DND-41 (cell line): ENCODE data around the gene FMN1.

Experiments used
- CTCF ChIP-seq: IDR thresholded peaks from 2 replicates; pipeline ENCODE4 v1.5.1; 2012; ENCODE audit warnings: borderline replicate concordance, low read length, moderate library complexity, mild to moderate bottlenecking; ENCODE audit not compliant: poor library complexity, severe bottlenecking; ENCODE audit errors: extremely low read depth
- EZH2 ChIP-seq: IDR thresholded peaks from 3 replicates; pipeline ENCODE4 v1.6.1; 2012; ENCODE audit warnings: borderline replicate concordance, low read depth, mild to moderate bottlenecking, moderate library complexity, low read length, inconsistent platforms; ENCODE audit not compliant: severe bottlenecking

DNA sequence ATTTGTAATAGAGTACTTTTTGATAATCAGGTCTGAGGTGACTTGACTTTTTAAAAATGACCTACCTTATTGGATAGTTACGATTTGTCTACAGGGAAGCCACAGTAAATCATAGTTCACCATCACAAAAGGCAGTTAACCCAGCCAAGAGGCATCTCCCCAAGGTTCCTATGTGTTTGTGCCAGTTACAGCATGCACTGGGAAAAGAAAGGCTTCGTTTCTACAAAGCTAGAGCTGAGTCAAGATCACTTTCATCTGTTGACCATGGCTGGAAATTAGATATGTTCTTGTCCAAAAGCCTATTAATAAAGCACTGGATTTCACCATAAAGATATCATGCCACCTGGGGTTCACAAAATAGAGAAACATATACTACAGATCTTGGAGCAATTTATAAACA lies 336.8 kb downstream of the FMN1 start:
- no peak for TF ChIP-seq CTCF
- TF ChIP-seq EZH2: no peak
